ENCODE data around the gene DNMT3A.

Gene DNMT3A

DNA sequence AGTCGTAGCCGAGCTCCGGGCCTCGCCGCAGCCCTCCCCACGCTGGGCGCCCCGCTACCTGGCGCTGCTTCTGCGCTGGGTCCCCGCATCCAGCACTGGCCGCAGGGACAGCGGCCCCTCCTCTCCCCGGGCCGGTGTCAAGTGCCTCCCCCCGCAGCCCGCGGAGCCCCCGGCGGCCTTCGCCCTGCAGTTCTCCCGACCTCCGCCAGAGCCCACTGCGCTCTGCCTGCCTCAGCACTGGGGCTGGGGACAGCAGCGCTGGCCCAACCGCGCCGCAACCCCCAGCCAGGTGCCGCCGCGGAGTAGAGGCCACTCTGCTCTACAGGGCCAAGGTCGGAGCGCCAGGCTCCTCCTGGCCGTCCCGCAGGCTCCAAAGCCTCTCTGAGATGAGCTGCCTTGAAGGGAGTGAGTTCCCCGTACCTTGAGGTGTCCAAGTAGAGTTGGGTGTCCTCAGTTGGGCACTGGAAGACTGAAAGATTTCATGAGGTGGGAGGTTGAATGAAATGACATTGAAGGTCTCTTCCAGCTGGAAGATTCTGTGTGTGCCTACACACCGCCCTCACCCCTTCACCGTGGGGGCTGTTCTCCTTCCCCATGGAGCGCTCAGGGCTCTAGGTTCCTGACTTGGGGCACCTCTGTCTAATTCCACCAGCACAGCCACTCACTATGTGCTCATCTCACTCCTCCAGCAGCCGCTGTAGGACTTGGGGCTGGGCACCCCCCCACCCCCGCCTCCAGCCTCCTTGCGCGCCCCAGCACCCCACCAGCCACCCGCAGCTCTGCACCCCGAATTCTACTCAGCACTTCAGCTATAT lies 854 bp upstream of the DNMT3A start:
- DNase-seq = peak; percentile 49 to 65 (median 63)

DNA sequence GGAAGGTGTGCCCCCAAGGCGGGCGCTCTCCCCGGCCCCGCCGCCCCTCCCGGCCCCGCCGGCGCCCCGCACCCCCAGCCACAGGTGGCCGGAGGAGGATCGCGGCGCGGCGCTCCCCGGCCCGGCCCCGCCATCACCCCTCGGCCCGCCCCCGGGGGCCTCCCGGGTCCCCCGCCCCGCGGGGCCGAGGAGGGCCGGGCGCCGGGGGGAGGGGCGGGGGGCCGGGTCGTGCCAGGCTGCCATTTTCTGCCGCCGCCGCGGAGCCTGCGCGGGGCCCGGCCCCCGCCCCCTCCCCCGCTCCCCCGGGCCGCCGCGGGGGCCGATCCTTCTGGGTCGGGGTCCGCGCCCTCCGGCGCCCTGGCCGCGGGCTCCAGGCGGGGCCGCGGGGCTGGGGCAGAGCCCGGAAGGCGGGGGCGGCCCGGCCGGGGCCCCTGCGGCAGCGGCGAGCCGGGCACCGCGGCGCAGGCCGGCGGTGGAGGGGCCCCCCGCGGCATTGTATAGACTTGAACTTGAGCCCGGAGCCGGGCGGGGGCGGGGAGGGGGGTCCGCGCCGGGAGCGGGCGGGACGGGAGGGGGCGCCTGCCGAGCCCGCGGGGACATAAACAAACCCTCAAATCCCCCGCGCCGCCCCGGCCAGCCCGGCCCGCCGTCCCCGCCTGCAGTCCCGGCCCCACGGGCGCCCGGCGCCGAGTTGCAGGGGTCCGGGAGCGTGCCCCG lies 556 bp downstream of the DNMT3A start:
- no peak for DNase-seq

DNA sequence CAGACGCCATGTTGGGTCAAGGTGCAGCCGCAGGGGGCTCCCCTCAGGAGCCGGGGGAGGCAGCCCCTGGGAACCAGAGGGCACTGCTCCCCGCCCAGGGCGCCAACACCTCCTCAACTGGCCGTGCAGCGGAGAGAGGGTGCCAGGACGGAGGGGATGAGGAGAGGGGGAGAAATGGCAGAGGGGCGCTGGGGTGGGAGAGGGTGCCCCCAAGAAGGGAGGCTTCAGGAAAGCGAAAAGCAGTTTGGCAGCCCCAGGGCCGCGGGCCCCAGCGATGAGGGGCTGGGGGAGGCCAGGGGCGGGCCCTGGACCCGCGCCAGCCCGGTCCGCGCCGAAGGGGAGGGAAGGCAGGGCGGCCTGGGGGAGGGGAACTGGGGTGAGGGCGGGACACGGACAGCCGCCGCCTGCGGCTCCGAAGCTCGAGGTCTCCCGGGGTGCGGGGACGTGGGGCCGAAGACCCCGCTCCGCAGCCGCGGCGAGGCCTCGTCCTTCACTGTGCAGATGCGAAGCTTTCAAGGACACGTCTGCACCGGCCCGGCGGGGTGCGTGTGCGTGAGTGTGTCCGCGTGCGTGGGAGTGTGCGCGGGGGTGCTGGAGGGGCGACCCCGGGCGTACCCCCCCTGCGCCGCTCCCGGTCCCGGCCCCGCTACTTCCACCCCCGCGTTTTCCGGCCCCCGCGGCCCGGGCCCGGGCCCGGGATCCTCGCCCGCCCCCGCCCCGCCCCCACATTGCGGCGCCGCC lies 1.4 kb downstream of the DNMT3A start:
- DNase-seq = no peak

DNA sequence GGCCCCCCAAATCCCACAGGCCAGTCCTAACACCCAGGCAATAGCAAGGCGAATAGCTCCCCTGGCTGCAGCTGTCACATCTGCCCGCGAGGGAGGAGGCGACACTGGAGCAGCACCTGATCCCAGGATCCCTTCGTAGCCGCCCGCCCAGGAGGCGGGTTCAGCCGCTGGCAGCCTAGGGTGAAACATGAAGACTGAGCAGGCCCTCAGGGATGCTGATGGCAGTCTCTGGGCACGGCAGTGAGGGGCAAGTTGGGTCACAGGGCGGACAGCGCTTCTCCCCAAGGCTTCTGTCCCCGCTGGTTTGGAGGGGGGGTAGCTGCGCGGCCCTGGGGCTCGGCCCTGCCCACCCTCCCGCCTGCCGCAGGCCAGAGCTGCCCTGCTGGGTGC lies 1.9 kb downstream of the DNMT3A start:
- no peak for DNase-seq

DNA sequence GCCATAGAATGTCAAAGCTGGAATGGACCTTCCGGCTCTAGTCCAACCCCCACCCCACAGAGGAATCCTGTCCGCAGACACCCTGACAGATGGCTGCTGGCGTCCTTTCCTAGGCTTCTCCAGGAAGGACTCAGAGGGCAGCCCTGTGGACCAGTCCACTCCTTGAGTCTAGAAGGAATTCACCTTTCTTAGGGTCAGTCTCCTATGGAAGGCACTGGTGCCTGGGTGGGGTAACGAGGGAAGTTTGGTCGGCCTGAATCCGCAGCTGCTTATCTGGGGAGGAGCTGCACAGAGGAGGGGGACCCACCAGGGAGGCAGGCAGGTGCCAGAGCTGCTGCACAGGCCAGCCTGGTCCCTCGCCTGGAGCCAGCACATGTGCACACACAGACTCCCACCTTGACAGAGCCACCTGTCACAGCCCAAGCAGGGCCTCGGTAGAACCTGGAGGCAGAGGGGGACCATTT lies 2.5 kb downstream of the DNMT3A start:
- DNase-seq = no peak

DNA sequence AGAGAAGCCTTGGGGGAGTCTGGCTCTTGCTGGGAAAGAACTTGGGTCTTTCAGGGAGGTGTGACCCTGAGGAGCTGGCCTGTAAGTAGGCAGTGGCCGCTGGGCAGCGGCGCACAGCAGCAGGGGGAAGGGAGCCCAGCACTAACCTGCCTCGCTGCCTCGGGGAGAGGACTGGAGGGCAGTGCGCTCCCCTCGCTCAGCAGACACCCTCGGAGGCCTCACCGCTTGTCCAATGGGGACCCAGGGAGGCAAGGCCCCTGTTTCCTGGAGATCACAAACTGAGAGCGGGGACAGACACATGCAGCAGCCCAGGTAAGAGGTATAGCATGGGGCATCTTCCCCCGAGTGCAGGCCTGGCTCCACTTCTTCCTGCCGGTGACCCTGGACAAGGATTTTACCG lies 3.3 kb downstream of the DNMT3A start:
- no peak for DNase-seq

DNA sequence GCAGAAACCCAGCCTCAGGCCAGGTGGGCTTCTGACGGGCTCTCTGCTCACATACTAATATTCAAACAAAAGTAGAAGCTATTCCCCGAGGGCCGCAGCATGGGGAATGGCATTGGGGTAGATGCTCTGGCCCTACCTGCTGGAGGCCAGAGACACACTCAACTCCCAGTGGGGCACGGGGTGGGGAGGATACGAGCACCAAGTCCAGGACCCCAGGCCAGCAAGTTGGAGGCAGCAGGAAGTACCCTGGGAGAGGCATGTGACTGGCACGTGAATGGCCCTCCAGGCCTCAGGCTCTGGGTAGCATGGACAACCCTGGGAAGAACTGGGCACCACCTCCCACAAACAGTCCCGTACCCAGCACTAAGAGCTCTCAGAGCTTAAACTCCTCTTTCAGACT lies 3.8 kb downstream of the DNMT3A start:
- DNase-seq = no peak

DNA sequence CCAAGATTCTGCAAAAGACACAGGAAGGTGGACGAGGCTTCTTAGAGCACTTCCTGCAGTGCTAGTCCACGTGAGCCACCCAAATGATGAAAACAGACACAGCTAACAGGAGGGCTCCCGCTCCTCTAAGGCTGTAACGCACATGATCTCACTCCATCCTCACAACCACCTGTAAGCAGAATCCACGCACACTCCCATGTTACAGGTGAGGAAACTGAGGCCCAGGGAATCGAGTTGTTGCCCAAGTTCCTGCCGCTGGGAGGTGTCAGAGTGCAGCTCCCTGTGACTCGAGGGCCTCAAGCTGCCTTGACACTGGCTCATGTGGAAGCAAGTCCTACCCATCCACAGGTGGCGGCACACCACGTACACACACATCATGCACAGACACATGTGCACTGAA lies 4.4 kb downstream of the DNMT3A start:
- no peak for DNase-seq

DNA sequence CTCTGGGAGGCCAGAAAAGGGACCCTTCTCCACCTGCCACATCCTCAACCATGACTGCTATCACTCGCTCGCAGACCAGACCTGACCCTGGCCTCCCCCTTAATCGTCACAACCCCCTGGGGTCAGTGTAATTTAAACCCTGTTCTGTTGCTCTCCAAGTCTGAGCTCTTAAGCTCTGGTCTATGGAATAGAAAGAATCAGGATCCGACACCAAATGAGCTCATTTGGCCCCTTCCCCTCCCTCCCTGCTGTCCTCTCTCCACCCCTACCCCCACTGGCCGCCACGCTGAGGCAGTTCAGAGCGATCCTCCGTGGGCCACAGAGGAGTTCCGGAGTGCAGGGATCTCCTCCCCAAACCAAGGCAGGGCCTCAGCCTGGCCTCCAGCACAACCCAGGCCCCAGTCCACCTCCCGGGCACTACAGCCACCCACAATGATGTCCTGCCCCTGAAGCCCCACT lies 5.3 kb downstream of the DNMT3A start:
- no peak for DNase-seq

DNA sequence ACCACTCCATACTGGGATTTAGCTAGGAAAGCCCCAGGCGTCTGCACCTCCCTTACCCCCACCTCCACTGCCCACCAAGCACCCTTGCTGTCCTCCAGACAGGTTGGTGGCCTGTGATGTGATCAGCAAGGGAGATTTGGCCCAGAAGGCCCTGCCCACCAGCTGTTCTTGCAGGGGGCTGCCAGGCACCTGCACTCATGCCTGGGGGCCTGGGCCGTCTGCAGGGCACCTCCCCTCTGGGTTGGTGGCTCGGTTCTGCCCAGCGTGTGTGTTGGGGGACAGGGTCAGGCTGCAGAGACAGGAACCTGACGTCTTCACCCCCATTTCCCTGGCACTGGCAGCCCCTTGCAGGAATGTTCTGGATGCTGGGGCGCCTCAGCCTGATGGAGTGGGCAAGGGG lies 5.8 kb downstream of the DNMT3A start:
- DNase-seq = no peak

DNA sequence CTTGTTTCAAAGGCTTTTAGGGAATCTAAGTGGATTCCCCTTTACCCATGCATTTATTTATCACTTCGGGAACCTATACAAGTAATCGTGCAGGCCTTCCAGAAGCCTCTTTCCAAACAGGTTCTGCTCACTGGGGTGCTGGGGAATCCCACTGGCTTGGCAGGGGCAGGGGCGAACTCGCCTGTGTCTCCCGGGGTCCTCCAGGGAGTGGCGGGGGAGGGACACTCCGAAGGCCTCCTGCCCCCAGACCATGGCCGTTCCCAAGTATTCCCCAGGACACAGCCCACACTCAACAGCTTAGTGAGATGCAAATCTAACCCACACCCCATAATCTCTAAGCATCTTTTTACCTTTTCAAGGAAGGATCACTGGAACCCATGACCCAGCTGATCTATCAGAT lies 6.5 kb downstream of the DNMT3A start:
- DNase-seq = no peak

DNA sequence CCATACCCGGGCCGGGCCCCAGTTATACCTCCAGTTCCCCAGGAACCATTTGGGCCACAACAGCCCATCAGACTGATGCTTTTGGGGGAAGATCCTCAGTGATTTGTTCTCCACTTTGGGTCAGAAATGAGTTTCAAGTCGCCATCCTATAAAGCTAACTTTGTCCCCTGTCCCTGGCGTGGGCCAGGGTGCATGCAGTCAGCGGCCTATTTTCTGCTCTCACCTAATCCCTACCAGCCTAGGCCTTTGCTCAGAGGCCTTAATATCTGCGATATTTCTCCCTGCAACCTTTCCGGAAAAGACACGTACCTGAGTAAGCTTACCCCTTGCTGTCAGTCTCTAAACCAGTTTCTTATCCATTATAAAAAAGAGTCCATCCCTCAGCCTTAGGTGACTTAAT lies 7.2 kb downstream of the DNMT3A start:
- DNase-seq = no peak

DNA sequence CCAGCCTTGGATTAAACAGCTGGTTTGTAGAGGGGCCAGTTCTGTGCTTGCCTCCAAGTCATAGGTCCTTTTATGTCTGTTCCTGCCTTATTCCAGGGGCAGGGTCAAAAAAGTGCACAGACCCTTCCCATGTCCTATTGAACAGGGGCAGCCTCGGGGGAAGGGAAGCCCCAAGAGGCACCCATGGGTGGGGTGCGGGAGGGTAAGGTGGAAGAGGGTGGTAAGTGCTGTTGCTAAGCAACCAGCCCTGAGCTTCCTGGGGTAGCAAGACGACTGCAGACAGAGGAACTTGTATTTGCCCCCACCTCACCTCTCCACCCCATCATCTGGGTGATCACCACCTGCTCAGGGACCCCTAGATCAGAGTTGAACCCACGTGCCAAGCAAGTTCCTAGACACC lies 7.7 kb downstream of the DNMT3A start:
- DNase-seq = no peak

DNA sequence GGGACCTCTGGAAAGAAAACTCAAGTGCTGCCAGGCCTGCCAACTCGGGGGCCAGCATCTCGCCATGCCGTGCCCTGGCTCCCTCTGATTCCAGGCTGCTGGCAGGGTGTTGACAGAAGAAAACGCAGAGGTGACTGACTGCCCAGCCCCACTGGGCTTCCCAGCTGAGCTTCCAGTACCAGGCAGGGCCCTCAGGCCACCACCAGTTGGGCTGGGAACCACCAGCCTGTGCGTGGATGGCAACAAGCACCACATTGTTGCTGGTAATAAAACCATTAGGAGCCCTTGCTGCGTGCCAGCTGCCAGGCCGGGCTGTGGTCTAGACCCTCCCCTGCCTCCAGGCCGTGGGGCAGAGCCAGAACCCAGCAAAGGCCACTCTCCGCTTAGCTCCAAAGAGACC lies 9.2 kb downstream of the DNMT3A start:
- no peak for DNase-seq

DNA sequence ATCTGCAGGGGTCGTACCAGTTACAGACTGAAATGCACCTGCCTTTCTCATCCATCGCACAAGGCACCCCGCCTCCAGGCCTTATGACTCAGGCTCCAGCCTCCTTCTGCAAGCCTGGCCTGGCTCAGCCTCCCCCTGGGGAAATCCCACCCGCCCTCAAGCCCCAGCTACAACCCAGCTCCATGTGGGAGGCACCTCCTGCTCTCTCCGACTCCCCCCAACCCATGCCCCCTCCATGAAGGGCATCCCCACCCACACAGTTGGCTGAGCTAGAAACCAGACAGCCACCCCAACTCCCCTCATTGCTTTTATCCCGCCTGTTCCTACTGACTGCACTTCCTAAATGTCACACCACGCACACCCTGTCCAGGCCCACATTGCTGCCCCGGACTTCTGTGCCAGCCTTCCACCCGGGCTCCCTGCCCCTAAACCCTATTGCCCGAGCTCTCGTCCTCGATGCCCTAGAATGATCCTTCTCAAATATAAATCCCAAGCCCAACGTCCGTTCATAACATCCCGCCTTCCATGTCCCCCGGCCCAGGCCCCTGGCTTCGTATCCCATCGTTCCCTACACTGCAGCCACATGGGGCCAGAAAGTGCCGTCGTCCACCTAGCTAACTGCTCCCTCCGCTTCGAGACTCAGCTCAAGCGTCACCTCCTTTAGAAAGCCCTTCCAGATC lies 9.9 kb downstream of the DNMT3A start:
- DNase-seq = peak in 1 of 4 experiments; percentile 26

DNA sequence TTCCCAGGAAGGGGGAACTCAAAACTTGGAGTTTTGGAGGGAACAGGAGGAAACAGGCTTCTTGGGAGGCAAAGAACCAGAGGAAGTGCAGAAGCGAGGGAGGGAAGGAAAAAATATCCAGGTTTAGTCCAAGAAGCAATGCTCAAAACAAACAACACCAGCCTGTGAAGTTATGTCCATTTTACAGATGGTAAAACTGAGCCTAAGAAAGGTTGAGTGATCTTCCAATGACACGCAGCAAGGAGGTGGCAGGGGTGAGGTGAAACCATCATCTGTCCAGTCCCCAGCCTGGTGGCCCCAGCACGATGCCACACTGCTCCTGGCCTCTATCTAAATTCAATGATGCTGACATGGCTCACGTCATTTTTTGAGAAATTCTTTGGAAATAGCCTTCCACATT lies 10.8 kb downstream of the DNMT3A start:
- DNase-seq = no peak

DNA sequence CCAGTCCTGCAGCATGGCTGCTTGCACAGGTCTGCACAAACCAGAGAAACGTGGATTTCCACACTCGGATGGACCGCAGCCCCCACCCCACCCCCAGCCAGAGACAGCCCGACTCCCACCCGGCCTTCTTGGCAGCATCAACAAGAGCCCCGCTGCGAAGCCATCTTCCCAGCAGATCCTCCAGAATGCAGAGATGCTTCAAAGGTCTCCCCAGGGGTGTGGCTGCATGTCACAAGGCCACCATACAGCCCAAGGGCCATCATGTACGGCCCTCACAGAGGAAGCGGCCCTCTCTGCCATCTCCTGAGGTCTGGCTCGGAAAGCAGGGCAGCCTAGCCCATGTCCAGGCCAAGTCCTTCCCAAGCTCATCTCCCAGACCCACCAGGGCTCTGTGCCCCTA lies 11.5 kb downstream of the DNMT3A start:
- DNase-seq = no peak

DNA sequence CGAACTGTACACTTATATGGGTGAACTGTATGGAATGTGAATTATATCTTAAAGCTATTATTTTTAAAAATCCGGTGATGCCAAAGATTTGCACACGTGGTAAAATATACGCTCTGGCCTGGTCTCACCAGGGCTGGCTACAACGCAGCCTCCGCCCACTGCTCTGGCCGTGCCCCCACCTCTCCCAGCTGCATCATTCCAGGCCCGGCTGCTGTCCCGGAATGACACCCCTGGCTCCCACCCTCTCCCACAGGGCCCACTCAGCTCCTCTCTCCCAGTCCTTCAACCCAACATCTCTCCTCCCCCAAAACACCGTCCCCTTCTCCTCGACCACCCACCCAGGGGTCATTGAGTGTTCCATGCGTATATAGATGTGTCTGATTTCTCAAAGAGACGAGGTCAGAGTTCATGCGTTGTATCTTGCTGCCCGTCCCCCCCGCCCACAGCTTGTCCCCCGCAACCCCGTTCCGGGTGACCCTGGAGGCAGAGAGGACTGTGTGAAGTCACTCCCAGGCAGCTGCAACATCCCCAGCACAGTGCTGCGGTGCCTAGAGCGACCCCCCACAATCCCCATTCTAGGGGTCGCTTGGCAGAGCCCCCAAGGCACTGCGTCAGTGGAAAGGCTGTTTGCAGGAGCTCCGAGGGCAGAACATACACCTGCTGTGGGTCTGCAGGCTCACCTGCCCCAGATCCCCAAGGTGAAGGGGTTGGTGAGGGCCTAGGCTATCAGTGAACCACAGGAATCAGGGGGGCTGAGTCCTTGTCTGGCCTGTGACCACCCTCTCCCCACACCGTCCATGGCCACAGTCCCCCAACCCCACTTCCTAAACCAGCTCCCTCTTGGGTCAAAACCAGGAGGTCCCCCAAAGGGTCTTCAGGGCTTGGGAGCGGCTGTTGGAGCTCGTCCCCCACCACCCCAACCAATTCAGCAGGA lies 13.3 kb downstream of the DNMT3A start:
- DNase-seq = no peak

DNA sequence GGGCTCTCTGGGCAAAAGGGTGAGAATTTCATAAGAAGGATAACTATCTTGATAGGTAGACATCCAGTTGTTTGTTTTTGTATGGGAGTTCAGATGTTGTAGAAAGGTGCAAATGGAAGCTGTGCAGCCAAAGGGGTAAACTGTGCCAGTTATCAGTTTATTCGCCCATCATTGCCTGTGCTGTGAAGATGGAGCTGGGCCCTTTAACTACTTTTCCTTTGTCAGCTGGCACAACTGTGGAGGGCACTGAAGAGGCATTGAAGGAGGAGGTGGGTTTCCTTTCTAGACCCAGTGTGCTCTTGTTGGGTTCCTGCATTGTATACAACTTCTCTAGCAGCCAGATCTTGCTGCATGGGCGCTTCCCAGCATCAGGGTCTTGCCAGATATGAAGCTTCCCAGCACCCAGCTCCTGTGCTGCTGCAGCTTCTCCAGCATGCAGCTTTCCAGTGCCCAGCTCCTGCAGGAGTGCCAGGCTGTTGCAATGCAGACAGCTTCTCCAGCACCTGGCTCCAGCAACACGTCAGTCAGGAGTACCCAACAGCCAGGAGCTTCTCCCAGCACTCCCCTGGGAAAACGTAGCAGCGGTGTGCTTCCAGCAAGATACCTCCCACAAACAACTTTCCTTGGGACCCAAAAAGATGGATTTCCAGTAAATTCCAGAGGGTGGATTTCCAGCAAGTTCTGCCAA lies 15.3 kb downstream of the DNMT3A start:
- DNase-seq = no peak

DNA sequence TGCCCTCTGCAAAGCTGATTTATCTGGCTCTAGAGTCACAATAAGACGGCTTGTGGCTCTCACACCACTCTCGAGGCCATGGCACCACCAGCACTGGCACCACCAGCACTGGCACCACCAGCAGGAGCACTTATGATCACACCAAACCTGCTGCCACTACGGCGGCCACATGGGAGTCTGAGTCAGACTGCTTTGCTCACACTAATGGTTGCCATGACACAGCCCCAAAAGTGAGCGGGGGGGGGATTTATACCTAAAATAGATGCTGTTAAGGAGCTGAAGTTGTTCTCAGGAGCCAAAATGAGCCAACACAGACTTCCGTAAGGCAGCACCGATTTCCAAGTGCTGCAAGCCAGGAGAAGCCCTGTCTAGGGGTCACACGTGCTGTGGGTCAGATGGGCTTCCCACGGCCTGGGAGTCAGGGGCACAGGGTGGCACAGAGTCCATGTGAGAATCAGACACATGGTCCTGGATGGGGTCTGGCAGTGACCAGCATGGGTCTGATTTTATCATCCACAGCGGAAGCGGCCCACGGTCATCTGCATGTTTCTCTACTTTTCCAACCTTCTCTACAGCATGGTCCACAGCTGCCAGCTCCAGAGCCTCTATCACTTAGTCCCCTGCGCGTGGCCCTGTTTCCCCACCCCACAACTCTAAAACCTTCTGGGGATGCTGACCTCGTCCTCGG lies 16.7 kb downstream of the DNMT3A start:
- no peak for DNase-seq

DNA sequence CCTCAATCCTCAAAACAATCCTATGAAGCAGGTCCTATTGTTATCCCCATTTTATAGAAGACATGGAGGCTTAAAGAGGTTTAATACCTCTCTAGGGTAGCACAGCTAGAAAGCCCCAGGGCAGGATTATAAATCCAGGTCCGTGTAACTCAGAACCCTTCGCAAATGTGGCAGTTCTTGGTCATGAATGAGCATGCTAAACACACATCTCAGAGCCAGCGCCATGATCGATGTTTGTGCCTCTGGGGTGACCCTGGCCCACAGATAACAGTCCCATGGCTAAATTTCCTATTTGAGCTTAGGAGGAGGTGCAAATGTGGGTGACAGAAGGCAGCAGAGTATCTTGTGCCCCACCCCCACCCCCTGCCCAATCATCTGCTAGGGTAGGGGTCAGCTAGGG lies 17.5 kb downstream of the DNMT3A start:
- no peak for DNase-seq
